HUDEP-2 (cell line): Measurements from ENCODE around the gene CLDN7.
"Not testable (repeated sequence)": the region's sequence is repeated elsewhere in the genome, so short reads cannot be mapped to it uniquely, and the experiment has no call there.

ENCODE experiments used
- DNase-seq, 76 experiments: peaks; one replicate each; lab custom pipeline; 2025; ENCODE audit not compliant: unreplicated experiment in 76 of 76; lab: John Stamatoyannopoulos, UW

Gene CLDN7

DNA sequence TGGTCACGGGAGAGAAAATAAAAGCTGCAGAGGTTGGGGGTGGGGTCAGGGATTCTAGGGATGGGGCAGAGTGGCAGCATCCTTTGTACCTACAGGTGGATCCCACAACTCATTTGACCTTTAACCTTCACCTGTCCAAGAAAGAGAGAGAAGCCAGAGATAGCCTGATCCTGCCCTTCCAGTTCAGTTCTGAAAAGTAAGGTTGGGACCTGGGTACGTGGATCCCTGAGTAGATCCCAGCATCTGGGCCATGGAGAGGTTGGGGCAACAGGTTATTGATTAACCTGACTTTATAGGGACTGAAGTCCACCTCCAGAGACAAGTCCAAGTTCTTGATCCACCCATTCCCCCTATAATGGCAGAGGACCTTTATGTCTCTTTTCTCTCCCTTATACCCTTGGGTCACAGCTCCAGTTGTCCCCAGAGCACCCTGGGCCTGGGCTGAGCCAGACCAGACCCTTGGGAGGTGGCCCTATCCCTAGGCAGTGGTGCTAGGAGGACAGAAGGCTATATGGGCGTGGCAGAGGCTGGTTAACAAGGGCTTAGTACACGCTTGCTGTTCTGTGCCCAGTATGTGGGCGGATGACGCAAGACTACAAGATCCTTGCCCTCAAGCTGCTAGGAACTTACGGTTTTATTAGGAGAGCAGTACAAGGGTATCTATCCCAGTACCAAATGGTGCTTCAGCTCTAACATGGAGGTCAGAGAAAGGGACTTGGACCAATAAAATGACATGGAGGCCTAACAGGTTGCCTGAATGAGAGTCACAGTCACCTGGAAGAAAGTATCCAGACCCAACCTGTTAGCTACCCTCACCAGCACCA is 3.3 kb downstream of the CLDN7 start:
- peak in 63 of 76 experiments; percentile 18 to 86 (median 67) for DNase-seq

- DNase-seq: no peak
Measured at GRCh38 chr17:7256766-7257456, 5.4 kb downstream of the CLDN7 start.

- no peak for DNase-seq
Measured at GRCh38 chr17:7254511-7254910, 7.8 kb downstream of the CLDN7 start.

DNA sequence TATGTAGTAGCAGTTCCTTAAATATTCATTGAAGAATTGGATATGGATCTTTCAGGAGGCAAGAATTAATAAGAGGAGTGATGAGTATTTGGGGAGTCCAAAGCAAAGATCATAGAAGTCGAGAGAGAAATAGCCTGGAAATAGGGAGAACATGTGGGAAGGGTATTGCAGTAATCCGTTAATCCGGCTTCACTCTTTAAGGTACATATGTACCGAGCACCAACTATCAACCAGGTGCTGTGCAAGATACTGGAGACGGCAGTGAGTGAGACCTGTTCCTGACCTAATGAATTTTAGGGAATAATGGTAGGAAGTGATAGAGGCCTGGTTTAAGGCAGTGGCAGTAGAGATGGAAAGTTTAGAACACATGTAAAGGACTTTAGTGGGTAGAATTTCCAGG is 9.2 kb downstream of the CLDN7 start:
- no peak for DNase-seq

- peak in 71 of 76 experiments; percentile 43 to 96 (median 84) for DNase-seq
Measured at GRCh38 chr17:7252176-7253043, 9.9 kb downstream of the CLDN7 start, which contains the start of gene ELP5. TSS of gene ELP5 (plus strand) at chr17:7252215. CDS start at chr17:7252551, 336 bp downstream.

DNA sequence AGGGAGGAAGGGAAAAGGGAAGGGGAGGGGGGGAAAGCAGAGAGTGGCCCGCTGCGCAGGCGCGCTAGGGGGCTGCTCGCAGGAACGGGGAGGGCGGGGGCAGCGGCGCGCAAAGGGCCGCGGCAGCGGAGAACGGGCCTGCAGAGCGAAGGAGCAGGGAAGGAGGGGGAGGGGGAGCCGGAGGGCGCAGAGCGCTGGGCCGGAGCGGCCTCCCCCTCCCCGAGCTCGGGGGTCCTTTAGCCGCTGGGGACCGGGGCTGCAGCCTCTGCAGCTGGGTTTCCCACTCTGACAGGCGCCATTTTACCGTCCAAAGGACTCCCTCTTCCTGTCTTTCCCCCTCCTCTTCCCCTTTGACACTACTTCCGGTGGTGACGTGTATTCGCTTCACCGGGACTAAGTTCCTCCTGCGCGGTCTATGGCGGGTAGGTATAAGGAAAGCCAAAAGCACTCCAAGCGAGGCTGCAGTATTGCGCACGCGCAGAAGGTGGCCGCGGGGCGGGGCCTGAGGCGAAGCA is 10.6 kb downstream of the CLDN7 start, which contains the start of gene CTDNEP1:
TSS of gene CTDNEP1 (minus strand) at position 74 of the 515 bp plus-strand sequence. CDS start 438 bp downstream, outside the sequence.
- DNase-seq: peak in 73 of 76 experiments; percentile 68 to 99 (median 96)

DNA sequence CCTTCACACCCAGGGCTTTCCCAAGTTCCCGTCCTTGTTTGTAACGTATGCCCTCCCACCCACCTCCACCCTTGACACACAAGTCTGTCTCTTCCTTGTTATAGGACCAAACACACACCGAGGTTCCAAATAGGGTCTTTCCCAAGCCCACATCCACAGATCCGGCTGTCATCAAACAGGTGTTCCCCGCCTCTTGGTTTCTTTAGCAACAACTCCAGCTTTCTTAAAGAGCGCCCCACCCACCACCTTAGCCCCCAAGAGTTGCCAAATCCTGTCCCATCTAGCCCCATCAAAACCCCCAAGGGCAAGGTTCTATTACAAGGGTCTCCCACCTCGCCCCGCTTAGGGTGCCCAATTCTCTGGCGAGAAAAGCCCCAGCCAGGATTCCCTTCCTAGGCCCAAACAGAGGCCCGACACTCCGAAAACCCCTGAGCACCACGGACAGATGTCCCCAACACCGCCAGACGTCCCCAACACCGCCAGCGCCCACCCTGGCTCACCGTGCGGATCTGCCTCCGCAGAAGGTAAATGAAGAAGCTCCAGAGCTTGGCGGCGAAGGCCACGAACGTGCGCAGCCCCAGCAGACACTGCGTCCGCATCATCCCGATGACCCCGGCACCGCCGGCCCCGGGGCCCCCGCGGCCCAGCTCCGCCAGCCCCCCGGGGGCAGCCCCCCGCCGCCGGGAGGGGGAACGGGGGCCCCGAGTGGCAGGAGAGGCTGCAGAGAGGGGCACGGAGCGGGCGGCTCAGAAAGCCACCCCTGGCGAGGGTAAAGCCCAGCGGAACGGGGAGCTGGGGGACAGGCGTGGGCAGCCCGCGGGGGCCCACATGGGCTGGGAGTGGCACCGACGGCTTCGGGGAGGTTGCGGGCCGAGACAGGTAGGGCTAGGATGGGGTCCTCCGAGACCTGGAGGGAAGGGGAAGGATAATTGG is 11.3 kb downstream of the CLDN7 start:
- peak in 2 of 76 experiments; percentile 35 to 47 for DNase-seq

DNA sequence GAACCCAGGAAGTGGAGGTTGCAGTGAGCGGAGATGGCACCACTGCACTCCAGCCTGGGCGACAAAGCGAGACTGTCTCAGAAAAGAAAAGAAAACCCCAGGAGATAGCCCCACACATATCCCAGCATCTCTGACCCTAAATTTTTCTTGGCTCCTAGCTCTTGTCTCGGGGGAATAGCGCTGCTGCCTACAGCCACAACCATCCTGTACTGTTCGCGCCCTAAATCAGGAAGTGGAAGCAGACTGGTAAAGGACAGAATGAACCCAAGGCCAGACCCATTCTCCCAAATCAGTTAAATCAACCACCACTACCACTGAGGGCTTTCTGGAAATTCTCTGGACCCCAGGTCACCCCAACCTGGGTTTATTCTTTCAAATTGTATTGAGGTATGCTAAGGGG is 12.4 kb downstream of the CLDN7 start:
- DNase-seq: no peak

- DNase-seq: no peak
Measured at GRCh38 chr17:7249214-7249613, 13.1 kb downstream of the CLDN7 start.

DNA sequence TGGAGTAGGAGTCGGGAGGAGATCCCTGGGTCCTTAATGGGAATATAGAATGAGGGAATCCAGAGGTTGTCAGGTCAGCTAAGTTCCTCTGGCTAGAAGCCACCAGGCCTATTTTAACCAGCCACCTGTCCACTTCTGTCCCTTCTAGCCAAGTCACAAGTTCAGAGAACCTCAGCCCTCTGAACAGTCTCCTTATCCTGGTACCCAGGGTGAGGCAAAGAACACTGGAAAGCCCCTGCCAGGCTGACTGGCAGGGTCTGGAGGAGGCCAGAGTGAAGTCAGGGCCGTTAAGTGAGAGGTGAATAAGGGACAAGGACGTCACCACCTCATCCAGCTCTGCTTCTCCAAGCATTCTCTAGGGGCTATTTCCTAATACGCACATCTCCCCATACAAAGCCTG is 13.5 kb downstream of the CLDN7 start:
- DNase-seq: no peak

DNA sequence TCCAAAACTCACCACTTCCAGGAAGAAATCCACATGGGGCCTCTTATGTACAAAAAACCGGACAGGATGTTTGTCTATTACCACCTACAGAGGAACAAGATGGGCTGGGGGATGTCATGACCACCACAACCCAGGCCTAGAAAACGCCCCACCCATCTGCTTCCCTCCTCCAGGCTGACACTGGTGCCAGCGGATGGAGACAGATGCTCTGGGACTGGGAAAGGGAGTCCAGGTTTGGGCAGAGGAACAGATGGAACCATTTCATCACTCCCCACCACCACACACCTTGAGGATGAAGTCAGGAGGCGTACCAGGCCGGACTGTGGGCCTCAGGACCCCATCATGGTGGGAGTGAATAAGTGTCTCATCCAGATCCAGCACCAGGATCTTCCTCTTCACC is 15.5 kb downstream of the CLDN7 start:
- no peak for DNase-seq

- not testable (repeated sequence) for DNase-seq
Measured at GRCh38 chr17:7243838-7244237, 18.4 kb downstream of the CLDN7 start.

DNA sequence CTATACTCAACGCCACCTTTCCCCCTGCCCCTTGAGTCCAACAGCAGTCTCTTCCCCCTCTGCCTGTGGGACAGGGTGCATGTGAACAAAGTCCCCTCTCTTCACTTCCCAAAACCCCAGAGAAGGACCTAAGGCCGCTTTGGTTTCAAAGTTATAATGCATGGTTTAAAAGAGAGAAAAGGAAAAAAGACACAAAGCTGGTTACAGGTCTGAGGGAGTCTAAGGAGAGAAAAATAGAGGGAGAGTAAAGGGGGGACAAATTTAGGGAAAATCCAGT is 18.9 kb downstream of the CLDN7 start:
- DNase-seq: no peak

DNA sequence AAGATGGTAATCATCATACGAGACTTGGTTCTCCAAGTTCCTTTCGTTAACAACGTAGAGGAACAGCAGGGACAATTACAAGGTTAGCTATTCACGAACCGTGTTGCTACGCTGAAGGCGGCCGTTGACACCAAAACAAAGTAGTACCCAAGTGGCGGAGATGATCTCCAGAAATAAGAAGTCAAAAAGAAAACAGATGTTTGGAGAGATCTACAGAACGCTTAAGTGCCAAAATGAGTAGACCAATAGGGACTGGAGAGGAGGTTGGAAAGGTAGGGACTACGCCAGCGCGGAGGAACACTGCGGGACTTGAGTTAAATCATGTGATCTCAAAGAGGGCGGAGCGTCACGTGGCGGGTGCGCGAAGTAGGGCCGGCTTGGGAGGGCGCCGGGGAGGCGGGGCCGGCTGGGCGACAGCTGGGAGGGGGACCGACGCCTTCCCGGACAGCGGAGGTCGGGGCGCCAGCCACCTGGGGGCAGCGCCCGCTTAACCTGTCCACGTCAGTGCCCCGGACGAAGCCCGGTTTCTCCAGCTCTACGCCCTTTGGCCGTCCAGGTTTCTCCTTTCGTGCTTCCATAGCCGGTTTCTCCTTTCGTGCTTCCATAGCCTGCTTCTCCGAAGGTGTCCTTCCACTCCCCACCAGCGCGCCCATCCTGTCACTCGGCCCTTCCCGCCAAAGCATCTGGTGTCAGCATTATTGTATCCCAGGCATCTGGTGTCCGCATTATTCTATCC is 19.4 kb downstream of the CLDN7 start:
- DNase-seq: peak in 74 of 76 experiments; percentile 21 to 94 (median 88)

- peak in 70 of 76 experiments; percentile 43 to 93 (median 86) for DNase-seq
Measured at GRCh38 chr17:7241783-7242716, 20.2 kb downstream of the CLDN7 start, which contains the start of gene GABARAP. TSS of gene GABARAP (minus strand) at chr17:7242449. CDS start at chr17:7242330, 119 bp downstream.

DNA sequence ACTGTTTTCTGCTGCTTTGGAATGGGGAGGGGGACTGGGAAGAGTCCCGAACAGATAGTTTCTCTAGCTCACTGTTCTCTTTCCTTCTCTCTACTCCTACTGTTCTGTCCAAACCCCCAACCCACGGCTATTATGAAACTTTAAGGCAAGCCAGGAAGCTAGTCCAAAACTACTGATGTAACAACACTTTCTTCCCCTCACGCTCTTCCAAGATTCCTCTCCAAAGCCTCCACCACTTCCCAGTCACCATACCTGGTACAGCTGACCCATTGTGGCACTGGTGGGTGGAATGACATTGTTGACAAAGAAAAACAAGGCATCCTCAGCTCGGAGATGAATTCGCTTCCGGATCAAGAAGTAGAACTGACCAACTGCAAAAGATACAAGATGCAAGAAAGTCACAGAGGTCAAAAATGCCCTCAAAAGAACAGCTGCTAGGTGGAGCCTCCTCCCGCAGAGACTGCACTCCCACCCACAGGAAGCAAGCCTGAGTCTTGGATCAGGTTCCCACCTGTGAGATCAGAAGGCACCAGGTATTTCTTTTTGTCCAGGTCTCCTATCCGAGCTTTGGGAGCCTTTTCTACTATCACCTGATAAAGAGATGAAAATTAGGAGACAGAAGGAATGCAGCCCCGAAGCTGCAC is 21.1 kb downstream of the CLDN7 start:
- no peak for DNase-seq

DNA sequence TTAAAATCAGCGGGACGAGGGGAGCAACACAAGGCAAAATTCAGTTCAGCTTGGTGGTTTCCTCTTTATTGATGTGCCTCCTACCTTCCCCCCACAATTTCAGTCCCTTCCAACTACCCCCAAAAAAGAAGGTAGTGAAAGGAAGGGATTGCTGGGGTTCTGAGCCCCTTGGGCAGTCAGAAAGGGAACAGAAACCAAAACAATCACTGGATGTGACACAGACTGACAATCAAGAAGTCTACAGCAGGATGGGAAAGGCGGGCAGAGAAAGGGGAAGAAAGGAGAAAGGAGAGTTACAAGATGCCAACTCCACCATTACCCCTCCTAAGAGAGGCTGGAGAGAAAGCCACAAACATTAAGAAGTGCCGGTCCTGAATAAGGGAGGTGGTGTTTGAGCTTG is 21.9 kb downstream of the CLDN7 start:
- DNase-seq: no peak
